Superior temporal gyrus (tissue), 1 donor: Measurements from ENCODE around the gene SIN3A.
"Not testable (repeated sequence)": the region's sequence is repeated elsewhere in the genome, so short reads cannot be mapped to it uniquely, and the experiment has no call there.

Source experiments
- DNase-seq: peaks from one replicate; pipeline ENCODE4 v3.0.0-alpha.2; 2016; ENCODE audit errors: extremely low spot score

The SIN3A gene

GRCh38 chr15:75335705-75336355, 115.7 kb downstream of the SIN3A start, which contains the start of gene COMMD4:
TSS of gene COMMD4 (plus strand) at chr15:75336063. CDS start at chr15:75336090, 27 bp downstream.
- peak; percentile 99 for DNase-seq

DNA sequence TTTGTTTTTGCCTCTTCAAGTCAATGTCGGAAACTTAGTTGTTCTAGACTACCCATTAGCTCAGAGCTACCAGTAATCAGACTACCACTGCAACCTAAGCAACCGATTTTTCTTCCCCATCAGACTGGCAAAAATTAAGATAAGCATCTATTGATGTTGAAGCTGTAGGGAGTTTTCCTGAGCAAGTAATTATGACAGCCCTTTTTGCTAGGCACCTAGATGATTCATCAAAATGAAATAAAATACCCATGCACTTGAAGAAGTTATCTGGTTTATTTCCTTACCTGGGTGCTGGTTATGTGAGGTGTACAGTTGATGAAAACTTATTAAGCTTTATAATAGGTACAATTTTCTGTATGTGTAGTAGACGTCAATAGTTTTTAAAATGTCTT, 116.2 kb downstream of the SIN3A start:
- DNase-seq = no peak

- not testable (repeated sequence) for DNase-seq
Measured at GRCh38 chr15:75333654-75334419, 117.7 kb downstream of the SIN3A start.

DNA sequence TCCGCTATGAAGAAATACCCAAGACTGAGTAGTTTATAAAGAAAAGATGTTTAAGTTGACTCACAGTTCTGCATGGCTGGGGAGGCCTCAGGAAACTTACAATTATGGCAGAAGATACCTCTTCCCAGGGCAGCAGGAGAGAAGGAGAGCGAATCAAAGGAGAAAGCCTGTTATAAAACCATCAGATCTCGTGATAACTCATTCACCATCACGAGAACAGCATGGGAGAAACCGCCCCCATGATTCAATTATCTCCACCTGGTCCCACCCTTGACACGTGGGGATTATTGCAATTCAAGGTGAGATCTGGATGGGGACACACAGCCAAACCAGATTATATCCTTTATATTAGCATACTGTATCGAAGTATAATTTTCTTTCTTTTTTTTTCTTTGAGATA, 119.4 kb downstream of the SIN3A start:
- not testable (repeated sequence) for DNase-seq

DNA sequence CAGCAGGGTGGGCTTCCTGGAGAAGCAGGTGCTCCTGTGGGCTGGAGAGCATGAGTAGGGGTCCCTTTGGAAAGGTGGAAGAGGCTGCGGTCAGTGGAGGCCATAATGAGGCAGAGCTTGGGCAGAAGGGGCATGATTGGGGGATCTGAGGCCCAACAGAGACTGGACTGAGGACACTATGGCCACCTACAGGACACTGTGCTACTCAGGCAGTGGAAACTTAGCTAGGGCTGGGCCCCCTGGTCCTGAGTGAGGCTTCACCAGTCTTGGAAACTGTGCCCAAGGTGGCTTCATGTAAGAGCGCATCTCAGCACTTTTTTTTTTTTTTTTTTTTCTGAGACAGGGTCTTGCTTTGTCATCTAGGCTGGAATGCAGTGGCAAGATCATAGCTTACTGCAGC, 121.9 kb downstream of the SIN3A start:
- no peak for DNase-seq

DNA sequence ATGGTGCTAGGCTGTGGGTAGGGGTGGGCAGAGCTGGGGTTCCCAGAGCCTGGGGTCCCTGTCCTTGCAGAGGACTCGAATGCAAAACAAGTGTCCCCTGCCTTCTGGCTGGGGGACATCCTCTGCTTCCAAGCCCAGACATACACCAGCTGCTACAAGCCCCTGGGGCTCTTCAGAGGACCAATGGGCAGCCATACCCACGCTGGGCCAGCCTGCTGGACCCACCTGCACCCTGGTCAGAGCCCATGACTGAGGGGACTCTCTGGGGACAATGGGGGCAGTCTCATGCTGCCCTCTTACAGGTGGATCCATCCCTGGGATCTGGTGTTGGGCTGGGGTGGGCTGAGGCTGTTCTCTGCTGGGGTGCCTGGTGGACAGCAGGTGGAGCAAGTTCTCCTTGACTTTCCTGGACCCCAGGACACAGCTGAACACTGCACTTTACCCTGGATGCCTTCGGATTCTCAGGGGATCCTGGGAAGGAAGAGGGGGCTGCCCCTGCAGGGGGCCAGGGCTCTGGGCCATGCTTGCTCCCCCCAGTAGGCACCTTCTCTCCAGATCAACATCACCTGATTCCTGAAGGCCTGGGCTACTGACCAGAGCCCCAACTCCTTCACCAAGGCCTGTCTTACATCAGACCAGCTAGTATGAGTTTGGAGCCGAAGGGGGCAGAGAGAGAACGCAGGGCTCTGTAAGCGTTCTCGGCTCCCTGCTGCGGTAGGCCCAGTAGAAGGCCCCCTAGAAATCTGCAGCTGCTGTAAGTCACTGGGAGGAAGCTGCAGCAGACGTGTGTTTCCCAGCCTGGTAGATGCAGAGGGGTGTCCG, 122.8 kb downstream of the SIN3A start:
- no peak for DNase-seq

DNA sequence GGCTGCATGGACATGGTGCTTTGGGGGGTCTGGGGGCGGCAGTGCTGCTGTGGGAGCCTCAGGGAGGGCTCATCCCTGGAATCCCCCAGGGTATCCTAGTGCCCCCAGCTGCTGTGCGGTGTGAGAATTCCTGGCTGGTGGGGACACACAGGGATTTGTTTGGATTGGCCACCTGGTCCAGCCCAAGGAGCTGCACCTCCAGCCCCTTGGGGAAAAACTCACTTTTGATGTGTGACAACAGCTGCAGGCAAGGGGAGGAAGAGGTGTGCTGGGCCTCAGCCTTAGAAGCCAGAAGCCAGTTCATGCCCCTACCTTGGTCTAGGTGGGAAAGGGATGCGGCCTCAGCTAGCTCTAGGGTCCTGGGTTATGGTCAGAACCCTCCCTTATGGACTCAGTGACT, 124.0 kb downstream of the SIN3A start:
- no peak for DNase-seq

DNA sequence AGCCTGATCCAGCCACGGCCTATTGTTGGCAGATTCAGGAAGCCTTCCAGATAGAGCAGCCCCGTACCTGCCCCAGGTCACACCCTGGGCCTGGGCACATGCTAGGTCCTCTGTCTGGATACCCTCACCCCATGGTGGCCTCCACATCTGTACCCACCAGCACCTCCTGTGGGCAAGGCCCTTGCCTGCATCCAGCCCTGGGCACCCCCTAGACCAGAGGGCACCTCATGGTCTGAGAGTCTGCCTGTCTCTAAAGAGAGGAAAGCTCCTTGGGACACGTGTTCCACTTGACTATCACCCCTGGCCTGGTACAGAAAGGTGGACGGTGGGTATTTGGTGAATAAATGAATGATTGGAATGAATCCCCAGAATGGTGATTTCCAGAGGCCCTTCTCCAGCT, 124.5 kb downstream of the SIN3A start:
- no peak for DNase-seq

DNA sequence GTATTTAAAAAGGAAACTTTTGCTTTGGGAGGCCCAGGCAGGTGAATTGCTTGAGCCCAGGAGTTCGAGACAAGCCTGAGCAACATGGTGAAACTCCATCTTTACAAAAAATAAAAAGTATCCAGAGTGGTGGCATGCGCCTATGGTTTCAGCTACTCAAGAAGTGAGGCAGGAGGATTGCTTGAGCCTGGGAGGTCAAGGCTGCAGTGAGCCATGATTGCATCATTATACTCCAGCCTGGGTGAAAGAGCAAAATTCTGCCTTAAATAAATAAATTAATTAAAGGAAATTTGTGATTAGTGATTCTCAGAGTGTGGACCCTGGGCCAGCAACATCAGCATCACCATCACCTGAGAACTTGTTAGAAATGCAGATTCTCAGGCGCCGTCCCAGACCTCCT, 125.6 kb downstream of the SIN3A start:
- DNase-seq = no peak

DNA sequence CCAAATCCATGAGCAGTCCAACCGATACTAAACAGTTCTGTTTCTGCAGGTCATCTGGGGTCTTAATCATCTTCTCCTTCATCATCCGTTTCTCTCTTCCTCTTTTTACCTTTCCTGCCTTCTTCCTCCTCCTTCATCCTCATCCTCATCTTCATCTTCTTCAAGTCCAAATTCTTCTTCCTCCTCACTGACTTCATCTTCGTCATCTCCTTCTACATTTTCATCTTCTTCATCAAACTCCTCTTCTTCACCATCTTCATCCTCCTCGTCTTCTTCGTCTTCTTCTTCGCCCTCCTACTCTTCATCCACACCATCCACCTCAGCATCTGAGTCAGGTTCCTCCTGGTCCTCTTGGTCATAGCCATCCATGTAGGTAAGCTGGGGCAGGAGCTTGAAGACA, 129.8 kb downstream of the SIN3A start:
- DNase-seq = no peak
